Body of pancreas (tissue), 4 donors: ENCODE measurements around the gene ZMYM2.

Experiments
- POLR2A ChIP-seq, 3 donors: fragments of 450-650 bp; IDR thresholded peaks; one replicate each; pipeline ENCODE4 v1.6.1; 2016; ENCODE audit warnings: antibody characterized with exemption in 3 of 3, mild to moderate bottlenecking in 2 of 3
- TF ChIP-seq, protein P1 (sequence below), 7 experiments: fragments of 450-650 bp in 4 of 7; fragments of 200-600 bp in 3 of 7; sonication (generic) in 3 of 7; IDR thresholded peaks; one replicate each; pipeline ENCODE4 v1.5.1; 2016 to 2019; ENCODE audit warnings: antibody characterized with exemption in 7 of 7

DNA sequence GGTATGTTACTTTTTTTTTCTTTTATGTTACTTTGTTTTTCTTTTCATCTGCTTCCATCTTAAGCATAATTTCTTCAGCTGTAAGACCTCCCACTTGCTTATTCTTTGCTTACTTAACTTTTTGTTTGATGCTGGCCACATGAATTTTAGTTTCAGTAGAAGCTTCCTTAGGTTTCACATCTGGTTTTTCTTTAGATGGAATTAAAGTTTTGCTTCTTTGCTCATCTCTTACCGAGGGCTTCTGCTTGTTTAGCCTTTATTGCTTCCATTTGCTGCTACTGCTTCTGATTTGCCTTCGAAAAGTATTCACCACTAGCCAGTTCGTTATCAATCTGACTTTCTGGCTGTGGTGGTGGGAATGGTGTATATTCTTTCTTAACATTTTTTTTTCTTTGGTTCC is 111.4 kb downstream of the ZMYM2 start:
- TF ChIP-seq, protein P1, sequence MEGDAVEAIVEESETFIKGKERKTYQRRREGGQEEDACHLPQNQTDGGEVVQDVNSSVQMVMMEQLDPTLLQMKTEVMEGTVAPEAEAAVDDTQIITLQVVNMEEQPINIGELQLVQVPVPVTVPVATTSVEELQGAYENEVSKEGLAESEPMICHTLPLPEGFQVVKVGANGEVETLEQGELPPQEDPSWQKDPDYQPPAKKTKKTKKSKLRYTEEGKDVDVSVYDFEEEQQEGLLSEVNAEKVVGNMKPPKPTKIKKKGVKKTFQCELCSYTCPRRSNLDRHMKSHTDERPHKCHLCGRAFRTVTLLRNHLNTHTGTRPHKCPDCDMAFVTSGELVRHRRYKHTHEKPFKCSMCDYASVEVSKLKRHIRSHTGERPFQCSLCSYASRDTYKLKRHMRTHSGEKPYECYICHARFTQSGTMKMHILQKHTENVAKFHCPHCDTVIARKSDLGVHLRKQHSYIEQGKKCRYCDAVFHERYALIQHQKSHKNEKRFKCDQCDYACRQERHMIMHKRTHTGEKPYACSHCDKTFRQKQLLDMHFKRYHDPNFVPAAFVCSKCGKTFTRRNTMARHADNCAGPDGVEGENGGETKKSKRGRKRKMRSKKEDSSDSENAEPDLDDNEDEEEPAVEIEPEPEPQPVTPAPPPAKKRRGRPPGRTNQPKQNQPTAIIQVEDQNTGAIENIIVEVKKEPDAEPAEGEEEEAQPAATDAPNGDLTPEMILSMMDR (IDR thresholded peaks at IDR 0.05) = no peak
- no peak for TF ChIP-seq POLR2A (IDR thresholded peaks at IDR 0.05)
